NCI-H2029 treated with DMSO at 0.1 percent for 48 hours (cell line): ENCODE measurements around the gene CDH4.
"Not testable (repeated sequence)": the region's sequence is repeated elsewhere in the genome, so short reads cannot be mapped to it uniquely, and the experiment has no call there.

Source experiments
- DNase-seq: peaks from one replicate; lab custom pipeline; 2025; lab: John Stamatoyannopoulos, UW

CDH4 gene

DNA sequence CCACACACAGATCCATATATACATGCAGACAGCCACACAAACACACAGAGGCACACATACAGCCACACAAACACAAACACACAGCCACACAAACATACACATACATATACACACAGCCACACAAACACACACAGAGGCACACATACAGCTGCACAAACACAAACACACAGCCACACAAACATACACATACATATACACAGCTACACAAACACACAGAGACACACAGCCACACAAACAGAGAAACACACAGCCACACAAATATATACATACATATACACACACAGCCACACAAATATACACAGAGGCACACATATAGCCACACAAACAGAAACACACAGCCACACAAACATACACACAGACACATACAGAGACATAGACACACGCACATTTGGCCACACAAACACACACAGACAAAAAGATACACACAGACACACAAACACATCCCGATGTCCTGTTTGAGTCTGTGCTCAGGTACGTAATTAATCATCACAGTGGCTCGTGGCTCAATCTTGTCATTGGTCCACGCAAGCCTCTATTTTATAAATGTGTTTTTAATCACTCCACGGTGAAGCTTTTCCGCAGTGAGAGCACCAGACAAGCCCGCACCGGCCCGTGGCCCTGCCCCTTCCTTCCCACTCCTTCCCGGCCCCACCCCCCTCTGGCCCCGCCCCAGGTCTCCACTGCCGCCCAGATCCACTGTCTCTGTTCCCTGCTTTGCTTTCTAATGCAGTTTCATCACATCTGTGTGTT lies 135.3 kb downstream of the CDH4 start:
- no peak for DNase-seq

DNA sequence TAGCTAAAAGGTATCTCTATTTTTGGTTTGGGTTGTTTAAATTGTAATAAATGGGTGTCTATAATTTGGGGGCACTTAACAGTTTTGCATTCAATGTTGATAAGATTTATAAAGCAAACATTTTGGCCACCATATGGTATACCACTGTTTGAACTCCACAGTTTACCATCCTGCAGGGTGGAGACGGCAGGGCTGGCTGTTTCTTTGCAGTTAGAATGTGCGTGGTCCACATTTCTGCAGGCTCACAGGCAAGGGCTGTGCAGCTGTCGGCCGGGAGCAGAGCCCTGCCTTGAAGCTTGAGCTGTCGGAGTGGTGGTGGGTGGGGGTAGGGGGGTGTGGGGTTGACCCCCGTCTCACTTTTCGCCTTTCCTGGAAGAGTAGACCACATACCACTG lies 135.9 kb downstream of the CDH4 start:
- DNase-seq = no peak

DNA sequence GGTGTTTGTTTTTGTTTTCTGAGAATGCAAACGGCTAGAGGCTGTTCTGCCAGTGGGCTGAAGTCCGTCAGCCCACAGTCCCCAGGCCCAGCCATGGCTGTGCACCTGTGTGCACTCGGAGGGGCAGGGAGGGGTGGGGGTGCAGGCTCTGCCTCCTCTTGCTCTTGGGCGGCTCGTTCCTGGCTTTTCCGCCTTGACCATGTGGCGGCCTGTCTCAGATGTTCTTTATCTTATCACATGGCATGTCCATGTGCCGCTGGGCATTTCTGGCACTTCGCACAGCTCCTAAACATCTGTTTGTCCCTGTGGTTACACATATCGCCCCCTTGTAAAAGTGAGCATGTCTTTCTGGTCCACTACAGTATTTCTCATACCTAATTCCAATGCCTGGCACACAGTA lies 137.0 kb downstream of the CDH4 start:
- no peak for DNase-seq

DNA sequence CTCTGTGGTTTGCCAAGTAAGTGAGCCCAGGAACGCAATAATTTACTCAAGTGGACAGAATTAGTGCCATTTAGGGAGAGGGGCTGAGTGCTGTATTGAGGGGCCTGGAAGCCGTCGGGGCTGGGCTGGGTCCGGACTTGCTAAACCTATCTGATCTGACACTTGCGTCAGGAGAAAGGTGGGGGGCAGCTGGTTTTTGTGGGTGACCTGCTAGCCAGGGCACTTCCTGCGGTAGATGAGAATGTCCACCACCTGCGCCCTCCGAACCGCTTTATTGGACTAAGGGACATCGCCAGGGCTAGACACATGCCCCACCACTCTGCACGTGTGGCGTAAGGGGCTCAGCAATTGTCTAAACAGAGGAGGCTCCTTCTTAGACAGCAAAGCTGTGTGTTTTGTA lies 139.1 kb downstream of the CDH4 start:
- no peak for DNase-seq

DNA sequence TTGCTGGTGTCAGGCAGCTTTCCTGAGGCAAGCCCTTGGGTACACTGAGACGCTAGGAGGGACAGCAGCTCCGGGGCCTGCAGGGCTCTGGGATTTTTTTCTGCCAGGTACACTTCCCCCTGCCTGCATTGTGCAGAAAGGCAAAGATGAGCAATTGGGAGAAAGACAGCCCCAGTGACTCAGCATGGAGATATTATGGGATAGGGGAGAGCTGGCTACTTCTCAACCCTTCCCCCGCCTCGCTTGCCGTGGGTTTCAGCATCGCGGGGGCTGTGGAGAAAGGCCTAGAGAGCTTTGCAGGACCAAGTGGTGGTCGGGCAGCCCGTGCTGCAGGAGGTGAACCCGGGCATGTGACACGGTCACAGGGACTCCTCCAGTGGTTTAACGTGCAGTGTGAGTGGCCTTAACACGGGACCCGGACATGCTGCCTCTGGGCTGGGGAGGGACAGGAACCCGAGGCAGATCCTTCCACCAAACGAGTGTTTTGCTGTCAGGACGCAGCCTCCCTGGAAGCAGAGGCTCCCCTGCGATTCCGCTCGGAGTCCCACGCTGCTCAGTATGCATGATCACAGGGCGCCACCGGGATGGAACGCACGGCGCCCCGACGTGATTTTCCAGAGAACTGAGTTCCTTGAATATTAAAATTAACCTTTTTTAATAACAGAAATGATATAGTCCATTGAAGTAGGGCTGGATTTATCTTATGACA lies 139.9 kb downstream of the CDH4 start:
- DNase-seq = no peak

DNA sequence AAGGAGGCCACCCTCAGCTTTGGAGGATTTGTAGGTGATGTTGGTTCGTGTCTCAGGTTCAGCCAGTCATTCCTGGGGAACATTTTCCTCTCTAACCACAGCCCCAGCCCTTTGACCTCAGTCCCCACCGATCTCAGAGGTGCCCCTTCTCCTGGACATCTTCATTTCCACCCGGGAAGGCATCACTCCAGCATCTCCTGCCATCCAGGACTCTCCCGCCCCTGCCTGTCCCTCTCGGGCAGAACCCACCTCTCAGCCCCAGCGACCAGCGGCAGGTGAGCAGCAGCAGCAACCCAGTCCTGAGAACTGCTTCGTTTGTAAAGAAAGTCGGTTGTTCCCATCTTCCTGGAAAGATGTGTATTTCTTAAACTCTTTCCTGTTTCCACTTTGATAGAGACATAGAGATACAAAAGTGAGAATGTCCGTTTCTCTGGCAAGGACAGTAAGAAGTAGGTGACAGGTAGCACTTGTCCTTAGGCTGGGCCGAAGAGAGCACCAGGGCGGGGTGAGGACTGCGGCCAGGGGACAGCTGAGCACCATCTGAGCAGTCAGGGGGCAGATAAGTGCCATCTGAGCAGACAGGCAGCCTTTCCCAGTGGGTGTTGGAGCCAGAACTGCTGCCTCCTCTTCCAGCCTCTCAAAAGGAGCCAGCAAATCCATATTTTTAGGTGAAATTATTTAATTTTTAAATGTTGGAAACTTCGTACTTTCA lies 142.2 kb downstream of the CDH4 start:
- no peak for DNase-seq

DNA sequence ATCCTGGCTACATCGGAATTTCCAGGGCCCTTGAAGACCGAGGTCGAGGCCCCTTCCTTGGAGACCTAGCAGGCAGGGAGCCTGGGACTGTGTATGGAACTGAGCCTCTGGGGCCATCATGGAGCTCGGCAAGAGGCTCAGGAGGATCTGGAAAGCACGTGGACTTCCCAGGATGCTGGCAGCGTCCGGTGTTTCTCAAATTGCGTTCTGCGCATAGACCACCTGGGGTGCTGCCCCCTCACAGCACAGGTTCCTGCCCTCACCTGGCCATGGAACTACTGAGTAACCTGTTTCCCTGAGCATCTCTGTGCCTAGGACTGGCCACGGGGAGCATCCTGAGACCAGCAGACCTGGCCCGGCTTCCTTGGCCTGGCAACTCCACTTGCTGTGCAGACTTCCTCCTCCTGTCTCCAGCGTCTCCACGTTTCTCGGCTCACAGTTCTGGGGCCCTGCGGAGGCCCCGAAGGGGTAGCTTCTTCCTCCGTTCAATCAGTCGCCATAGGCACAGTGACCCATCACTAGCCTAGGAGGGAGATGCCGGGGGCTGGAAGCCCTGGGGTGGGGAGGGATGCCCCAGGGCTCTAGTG lies 144.3 kb downstream of the CDH4 start:
- no peak for DNase-seq

DNA sequence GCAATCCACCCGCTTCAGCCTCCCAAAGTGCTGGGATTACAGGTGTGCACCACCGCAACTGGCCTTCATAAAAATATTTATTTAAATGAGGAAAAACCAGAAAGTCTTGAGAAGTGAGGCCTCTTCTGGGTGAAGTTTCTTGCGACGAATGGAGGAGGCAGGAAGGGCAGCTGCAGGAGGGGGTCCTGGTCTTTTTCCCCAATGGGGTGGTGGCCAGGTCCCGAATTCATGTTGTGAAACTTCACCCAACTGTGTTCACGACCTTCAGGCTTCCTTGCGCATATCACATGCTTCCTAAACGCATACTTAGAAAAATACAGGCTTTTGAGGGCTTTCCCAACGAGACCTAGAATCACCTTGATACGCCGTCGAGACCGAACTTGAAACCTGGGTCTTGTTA lies 145.1 kb downstream of the CDH4 start:
- DNase-seq = no peak

DNA sequence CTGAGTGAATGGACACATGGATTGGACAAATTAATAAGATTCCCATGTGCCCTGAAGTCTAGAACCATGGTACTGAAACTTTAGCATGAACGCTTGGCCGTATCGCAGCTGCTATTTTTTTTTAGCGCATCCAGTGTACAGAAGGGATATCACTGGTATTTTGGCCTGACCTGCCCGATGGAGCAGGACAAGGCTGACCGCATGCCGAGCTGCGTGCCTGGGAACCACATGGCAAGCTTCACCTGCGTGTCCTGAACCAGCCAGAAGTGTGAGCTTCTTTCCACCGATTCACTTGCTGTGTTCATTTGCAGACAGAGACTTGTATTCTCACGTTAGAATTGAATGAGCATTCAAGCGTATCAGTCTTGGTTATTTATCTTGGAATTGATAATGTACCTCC lies 145.7 kb downstream of the CDH4 start:
- DNase-seq = no peak

DNA sequence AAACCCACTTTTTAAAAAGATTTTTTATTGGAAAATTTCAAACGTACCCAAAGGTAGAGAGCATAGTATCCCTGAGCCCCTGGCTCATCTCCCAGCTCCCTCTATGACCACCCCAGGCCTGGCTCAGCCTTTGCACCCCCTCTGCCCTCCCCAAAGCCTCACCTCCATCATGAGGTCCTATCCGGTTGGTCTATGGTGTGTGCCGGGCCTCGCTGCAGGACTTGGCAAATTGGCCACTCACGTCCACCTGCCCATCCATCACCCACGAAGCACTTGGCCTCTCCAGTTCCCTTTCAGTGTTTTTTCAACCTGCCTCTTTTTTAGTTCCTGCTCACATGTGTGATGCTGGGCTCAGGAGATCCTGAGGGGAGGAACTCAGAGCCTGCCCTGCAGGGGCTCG lies 147.4 kb downstream of the CDH4 start:
- DNase-seq = no peak

DNA sequence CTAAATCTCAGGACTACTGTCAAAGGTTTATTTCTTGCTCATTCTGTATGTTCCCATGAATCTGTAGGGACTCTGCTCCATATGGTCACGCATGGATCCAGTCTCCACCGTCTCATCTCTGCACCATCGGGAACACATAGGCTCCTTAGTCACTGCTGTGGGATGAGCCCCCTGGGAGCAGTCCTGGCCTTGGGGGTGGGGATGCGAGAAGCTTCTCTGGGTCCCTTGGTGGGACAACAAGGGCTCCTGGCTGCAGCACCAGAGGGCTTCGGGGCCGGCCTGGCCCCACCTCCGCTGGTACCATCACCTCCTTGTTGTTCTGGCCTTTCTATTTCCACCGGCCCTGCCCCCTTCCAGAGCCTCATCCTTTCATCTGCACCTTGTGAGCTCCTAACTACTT lies 148.4 kb downstream of the CDH4 start:
- DNase-seq = no peak

DNA sequence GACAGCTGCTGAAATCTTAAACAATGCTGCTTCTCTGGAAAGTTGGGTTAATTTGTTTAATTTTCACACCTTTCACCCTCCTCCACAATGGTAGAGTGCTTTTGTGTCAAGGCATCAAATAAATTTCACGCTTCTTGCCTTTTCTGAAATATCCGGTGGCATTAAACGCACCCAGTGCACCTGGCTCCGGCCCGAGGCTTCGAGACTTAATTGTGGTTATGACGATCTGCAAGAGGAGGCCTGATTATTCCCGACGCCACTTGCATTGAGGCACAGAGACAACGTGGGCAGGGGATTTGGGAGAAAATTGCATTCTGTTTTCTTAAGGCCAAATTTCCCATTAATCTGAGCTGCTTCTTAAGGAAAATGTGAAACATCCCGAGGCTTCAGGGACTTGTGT lies 152.2 kb downstream of the CDH4 start:
- DNase-seq = no peak

DNA sequence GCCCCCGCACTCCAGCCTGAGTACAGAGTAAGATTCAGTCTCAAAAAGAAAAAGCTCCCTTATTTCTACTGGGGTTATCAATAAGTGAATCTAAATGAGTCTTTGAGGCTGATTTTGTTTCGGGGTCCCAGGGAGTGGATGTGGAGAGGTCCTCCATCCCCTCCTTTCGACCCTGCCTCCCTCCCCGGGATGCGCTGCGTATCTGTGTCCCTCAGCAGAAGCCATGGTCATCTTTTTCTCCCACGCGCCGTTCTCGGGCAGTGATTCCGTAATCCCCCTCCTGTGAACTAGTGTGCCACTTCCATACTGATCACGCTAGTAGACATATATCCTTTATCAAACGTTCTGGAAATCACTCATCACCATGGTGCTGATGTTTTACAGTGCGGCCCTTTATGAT lies 152.9 kb downstream of the CDH4 start:
- no peak for DNase-seq

DNA sequence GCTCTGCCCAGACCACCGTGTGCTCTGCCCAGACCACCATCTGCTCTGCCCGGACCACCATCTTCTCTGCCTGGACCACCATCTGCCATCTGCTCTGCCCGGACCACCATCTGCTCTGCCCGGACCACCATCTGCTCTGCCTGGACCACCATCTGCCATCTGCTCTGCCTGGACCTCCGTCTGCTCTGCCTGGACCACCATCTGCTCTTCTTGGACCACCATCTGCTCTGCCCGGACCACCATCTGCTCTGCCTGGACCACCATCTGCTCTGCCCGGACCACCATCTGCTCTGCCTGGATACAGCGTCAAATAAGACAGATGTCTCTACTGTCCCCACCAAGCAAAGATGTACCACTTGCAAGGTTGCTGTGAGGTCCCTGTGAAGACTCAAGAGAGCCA lies 154.7 kb downstream of the CDH4 start:
- DNase-seq = not testable (repeated sequence)

DNA sequence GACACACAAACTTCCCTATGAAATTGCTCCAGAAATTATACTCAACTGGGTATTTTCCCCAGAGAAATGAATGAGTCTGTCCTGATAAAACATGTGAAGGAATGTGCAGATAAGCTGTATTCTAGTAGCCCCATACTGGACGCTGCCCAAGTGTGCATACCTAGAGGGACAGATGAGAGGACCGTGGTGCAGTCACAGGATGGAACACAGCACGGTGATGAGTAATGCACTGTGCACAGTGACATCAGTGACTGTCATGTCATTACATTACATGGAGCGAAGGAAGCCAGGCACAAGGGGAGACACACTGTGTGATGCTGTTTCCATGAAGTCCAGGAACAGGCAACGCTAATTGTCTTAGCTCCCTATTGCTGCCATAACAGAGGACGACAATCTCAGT lies 155.5 kb downstream of the CDH4 start:
- no peak for DNase-seq

DNA sequence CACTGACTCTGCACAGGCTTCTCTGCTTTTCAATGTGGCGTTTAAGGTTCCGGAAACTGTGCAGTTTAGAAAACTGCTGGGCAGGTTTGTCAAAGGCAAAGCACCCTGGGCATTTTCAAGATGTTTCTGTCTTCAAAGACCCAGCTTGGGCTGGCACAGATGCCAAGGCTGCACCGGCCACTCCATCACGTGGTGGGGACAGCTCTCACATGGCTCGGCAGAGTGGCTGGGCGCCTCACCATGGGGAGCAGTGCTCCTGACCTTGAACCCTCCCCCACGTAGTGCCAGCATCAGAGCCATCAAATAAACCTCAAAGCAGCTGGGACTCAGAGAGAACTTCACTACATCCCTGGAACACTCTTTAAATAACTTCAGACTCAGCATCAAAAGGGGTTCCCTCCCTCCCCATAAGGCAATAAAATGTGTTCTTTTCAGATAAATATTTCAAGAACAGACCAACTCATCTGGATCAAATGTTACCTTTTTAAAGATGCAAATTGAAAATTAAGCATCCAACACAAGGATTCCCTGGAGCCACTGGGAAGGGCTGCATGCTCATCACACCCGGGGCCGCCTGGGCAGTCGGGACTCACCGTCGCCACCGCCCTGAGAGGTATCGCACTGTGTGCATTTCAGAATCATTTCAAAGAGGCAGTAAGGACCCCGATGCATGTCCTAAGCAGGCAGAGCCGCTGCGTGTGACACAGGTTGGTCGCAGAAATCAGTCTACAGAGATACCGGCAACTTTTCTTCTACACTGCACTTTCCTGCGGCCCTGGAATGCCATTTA lies 157.1 kb downstream of the CDH4 start:
- no peak for DNase-seq

DNA sequence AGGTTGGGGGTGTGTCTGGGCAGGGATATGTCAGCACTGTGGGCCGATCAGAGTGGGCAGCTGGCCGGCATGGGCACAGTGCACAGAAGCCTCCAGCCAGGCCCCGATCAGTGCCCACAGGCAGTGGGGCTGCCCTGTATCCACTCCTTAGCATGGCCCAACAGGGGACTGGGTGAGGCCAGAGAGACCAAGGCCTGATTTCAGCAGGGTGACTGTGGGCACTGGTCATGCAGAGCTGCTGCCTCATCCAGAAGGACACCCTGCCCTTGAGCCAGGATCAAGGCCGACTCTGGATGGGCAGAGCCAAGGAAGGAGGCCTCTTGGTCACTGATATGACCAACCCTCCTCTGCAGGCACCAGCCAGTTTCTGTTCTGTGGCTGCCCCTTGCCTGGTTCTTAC lies 159.7 kb downstream of the CDH4 start:
- no peak for DNase-seq

DNA sequence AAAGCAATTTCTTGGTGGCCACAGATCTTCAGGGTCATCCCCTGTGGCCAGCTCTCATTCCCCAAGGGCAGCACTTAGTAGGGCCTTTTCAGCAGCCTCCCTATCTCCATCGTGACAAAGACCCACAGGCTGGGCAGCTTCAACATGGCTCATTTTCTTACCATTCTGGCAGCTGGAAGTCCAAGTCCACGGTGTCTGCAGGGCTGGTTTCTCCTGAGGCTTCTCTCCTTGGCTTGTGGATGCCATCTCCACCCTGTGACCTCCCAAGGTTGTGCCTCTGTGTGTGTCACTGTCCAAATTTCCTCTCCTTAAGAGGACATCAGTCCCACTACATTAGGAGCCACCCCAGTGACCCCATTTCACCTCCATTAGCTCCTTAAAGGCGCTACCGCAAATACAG lies 161.7 kb downstream of the CDH4 start:
- DNase-seq = no peak

DNA sequence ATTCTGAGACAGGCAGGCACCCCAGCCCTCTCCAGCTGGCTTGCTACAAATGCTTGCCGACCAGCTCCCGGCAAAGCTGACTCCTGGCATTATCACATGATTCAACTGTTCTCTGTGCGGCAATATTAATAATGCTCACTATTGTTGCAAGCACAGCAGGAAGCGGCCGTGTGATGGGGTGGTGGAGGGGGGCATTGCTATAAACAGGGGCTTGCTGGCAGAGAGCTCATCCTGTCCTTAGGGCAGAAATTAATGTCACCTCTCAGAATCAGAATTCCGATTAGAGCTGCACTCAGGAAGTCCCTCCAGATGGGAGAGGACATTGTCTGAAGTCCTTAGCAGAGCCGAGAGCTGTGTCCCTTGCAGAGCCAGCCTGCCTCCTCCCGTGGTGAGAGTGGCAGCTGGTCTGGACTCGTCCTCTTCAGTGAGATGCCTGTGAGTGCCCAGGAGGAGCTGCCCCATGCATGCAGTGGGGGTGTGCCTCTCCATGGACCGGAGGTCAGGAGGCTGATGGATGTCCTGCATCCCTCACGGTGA lies 162.5 kb downstream of the CDH4 start:
- no peak for DNase-seq

DNA sequence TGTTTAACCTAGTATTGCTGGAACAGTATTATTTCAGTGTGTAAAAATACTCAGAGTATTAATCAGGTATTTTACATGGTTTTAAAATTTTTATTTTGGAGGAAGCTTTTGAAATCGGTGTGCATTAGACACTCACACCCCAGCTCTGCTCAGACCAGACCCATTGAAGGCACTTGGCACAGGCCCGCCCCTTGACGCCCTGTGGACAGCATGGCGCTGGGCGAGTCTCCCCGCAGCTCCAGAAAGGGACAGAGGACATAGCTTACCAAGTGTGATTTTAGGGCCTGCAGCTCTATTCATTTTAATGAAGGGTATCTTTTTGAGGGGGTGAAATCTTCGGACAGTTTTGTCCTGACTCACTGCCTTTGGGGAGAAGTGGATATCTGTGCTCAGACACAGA lies 164.5 kb downstream of the CDH4 start:
- no peak for DNase-seq

DNA sequence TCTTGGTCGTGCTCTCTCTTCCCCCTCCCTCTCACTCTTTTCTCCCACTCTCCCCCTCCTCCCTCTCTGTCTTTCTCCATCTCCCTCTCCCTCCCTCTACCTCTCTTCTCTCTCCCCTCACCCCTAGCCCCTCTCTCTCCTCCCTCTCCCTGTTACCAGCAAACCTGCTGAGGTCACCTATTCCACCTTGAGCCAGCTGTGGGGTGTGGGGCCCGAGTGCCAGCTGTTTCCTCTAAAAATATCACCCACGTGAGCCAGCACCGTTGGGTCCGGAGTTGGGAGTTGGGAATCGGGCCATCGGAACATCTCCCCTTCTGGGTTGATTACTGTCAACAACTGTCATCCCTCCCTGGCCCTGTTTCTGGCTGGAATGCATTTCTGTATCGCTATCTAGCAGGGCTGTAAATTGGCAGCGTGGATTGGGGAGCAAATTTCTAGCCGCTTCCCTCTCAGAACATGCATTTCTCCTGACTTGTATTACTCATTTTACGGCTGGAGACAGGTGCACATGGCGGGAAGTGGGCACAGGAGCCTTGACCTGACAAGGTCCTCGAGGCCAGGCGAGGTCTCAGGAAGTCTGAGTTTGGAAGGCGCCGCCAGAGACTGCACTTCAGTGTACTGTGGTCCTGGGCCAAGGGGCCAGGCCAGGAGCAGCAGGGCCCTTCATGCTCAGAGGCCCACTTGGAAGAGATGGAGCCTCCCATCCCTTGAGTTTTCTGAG lies 165.3 kb downstream of the CDH4 start:
- no peak for DNase-seq
